HG03196 (cell line): ENCODE data around the gene AARS2.

ENCODE experiments used
- ATAC-seq: cut with Tn5 transposase; IDR thresholded peaks from one replicate; pipeline ENCODE4 v1.9.1; 2021; ENCODE audit not compliant: unreplicated experiment

The AARS2 gene

GRCh38 chr6:44264154-44265006 lies 48.8 kb downstream of the AARS2 start:
- peak; percentile 29 for ATAC-seq

GRCh38 chr6:44263354-44264100 lies 49.6 kb downstream of the AARS2 start:
- no peak for ATAC-seq

- no peak for ATAC-seq
Observed at GRCh38 chr6:44262467-44263353, 50.4 kb downstream of the AARS2 start.

GRCh38 chr6:44261581-44261980 lies 51.6 kb downstream of the AARS2 start:
- no peak for ATAC-seq

- ATAC-seq: no peak
Observed at GRCh38 chr6:44260451-44261297, 52.5 kb downstream of the AARS2 start.

- ATAC-seq: no peak
Observed at GRCh38 chr6:44260011-44260410, 53.1 kb downstream of the AARS2 start.

GRCh38 chr6:44258921-44259320 lies 54.2 kb downstream of the AARS2 start:
- no peak for ATAC-seq

GRCh38 chr6:44258325-44258863 lies 54.8 kb downstream of the AARS2 start:
- no peak for ATAC-seq

GRCh38 chr6:44257753-44258324 lies 55.3 kb downstream of the AARS2 start:
- ATAC-seq: peak; percentile 15

- peak; percentile 48 for ATAC-seq
Observed at GRCh38 chr6:44257025-44257752, 56.0 kb downstream of the AARS2 start, which contains the start of gene SLC35B2. TSS of gene SLC35B2 (minus strand) at chr6:44257528. CDS start at chr6:44257410, 118 bp downstream.

GRCh38 chr6:44256775-44257024 lies 56.4 kb downstream of the AARS2 start:
- ATAC-seq: no peak

GRCh38 chr6:44255871-44256774 lies 57.0 kb downstream of the AARS2 start:
- no peak for ATAC-seq

- ATAC-seq: no peak
Observed at GRCh38 chr6:44255105-44255808, 57.9 kb downstream of the AARS2 start.

GRCh38 chr6:44254191-44255104 lies 58.7 kb downstream of the AARS2 start:
- no peak for ATAC-seq

- ATAC-seq: no peak
Observed at GRCh38 chr6:44253307-44254101, 59.6 kb downstream of the AARS2 start.
